Upper lobe of left lung (tissue), 6 donors: Measurements from ENCODE around the gene ADSS1. TPM values are rescaled to one million over a fixed set of nuclear protein-coding genes. Genes with fewer than 3 reads are reported as not detected.

ENCODE experiments used
- ATAC-seq, 2 donors: fragments of 200-7000 bp; cut with Tn5 transposase; one replicate each; pipeline ENCODE4 v1.9.1; 2022; ENCODE audit warnings: mild to moderate bottlenecking in 2 of 2, moderate library complexity in 2 of 2; ENCODE audit not compliant: low FRiP score in 2 of 2
- DNase-seq, 2 donors: peaks; one replicate each; pipeline ENCODE4 v3.0.0-alpha.2; 2019 to 2020
- H3K27ac ChIP-seq, 4 donors: fragments of 200-600 bp; sonication (generic); one replicate each; pipeline ENCODE4 v1.5.1; 2016 to 2019
- H3K27me3 ChIP-seq, 4 donors: fragments of 200-600 bp; sonication (generic); one replicate each; pipeline ENCODE4 v1.5.1; 2017 to 2019
- H3K36me3 ChIP-seq, 4 donors: fragments of 200-600 bp; sonication (generic); one replicate each; pipeline ENCODE4 v1.5.1; 2016 to 2019
- H3K4me1 ChIP-seq, 4 donors: fragments of 200-600 bp; sonication (generic); one replicate each; pipeline ENCODE4 v1.5.1; 2018 to 2019
- H3K4me3 ChIP-seq, 4 donors: fragments of 200-600 bp; sonication (generic); one replicate each; pipeline ENCODE4 v1.5.1; 2017 to 2019; ENCODE audit warnings: mild to moderate bottlenecking in 2 of 4, moderate library complexity in 1 of 4
- H3K9me3 ChIP-seq, 4 donors: fragments of 200-600 bp; sonication (generic); one replicate each; pipeline ENCODE4 v1.5.1; 2018 to 2019
- EP300 ChIP-seq, 4 donors: sonication (generic); formaldehyde crosslinking; IDR thresholded peaks; one replicate each; pipeline ENCODE4 v1.5.1; 2017; ENCODE audit warnings: antibody characterized with exemption in 4 of 4, control low read depth in 2 of 4
- POLR2A ChIP-seq, 4 donors: fragments of 450-650 bp; IDR thresholded peaks; one replicate each; pipeline ENCODE4 v1.5.1; 2016 to 2017; ENCODE audit warnings: antibody characterized with exemption in 4 of 4, mild to moderate bottlenecking in 2 of 4
- POLR2AphosphoS5 ChIP-seq, 2 donors: sonication (generic); formaldehyde crosslinking; IDR thresholded peaks; one replicate each; pipeline ENCODE4 v1.5.1; 2017; ENCODE audit warnings: antibody characterized with exemption in 2 of 2
- WGBS, 2 donors: methylation state at CpG; one replicate each; pipeline ENCODE4 v1.1.5; 2017 to 2018; 5-methylcytosine and 5-hydroxymethylcytosine counted together
- total RNA-seq, 6 donors: library from RNA; depleted of rRNA in 4 of 6; stranded (reverse); fragments of >200 nt in 4 of 6; gene quantifications; one replicate each; pipeline versions ENCODE4 v1.1.0 to v1.2.1, GENCODE V29; 2016 to 2021
- TF ChIP-seq, protein P1 (sequence below), 6 experiments: fragments of 450-650 bp in 4 of 6; fragments of 200-600 bp in 2 of 6; sonication (generic) in 2 of 6; IDR thresholded peaks; one replicate each; pipeline ENCODE4 v1.5.1; 2016 to 2019; ENCODE audit warnings: antibody characterized with exemption in 6 of 6
- donor health status: DM: no; HTN: no; CAD: no; lungs with moderate emphysema.
- donor health status: DM: no; HTN: yes; CAD: no; lungs with severe emphysema.

Gene ADSS1
- total RNA-seq, 6 donors from 2014 or later: 4.9 to 34.6 (median 6.2) TPM

DNA sequence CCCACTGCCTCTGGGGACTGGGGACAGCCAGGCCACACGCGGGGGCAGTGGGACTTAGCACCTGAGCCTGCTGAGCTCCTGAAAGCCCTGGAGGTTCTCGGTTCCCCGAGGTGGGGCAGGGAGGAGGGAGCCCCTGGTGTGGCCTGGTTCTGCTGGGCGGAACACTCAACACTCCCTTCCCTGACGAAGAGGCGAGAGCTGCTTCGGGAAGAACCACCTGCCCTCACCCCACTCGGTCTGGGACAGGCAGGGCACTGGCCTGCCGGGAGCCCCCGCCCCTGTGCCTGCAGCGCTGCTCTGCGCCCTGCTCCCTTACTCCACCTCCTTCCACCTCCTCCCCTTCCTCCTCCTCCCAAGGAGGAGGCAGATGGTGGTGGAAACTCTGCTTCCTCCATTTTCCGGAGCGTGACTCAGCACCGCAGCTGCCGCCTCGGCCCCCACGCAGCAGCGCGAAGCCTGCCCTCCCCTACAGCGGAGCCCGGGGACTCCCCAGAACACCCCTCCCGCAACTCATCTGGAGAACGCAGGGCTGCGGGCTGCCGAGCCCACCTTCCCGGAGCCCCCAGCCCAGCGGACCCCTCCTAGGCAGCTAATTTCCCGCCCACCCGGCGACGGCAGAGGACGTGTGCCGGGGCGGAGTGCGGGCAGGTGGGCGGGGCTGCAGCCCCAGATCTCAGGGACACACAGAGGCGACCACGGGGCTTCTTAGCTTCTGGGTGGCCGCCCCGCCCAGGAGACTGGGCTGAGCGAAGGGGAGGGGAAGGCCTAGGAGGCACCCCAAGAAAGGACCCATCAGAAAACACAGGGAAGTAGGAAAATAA is 46.3 kb upstream of the ADSS1 start:
- DNase-seq: peak; percentile 82 to 93
- 0% methylated on average over 33 to 35 of the region's 43 CpGs for WGBS, 2 donors

DNA sequence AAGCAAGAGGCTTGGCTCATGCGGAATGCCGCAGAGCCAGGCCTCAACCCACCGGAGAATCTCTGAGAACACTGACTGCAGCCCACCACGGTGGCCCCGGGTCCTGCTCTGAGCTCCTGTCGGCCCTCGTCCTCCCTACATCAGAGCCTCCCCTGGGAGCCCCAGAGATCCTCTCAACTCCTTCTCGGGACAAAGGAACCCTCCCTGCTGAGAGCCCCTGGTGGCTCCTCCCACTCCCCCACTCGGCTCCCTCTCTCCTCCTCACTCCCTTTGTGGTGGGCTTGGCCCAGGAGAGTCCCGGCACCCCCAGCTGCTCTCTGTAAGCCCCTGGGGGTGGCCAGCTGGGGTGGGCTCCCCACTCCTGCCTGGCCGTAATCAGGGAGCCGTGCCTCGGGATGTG is 45.7 kb upstream of the ADSS1 start:
- ATAC-seq: peak in 1 of 2 donors; percentile 1
- TF ChIP-seq, protein P1, sequence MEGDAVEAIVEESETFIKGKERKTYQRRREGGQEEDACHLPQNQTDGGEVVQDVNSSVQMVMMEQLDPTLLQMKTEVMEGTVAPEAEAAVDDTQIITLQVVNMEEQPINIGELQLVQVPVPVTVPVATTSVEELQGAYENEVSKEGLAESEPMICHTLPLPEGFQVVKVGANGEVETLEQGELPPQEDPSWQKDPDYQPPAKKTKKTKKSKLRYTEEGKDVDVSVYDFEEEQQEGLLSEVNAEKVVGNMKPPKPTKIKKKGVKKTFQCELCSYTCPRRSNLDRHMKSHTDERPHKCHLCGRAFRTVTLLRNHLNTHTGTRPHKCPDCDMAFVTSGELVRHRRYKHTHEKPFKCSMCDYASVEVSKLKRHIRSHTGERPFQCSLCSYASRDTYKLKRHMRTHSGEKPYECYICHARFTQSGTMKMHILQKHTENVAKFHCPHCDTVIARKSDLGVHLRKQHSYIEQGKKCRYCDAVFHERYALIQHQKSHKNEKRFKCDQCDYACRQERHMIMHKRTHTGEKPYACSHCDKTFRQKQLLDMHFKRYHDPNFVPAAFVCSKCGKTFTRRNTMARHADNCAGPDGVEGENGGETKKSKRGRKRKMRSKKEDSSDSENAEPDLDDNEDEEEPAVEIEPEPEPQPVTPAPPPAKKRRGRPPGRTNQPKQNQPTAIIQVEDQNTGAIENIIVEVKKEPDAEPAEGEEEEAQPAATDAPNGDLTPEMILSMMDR (IDR thresholded peaks at IDR 0.05): no peak
- TF ChIP-seq POLR2A (IDR thresholded peaks at IDR 0.05): no peak
- no peak for TF ChIP-seq EP300 (IDR thresholded peaks at IDR 0.05)
- no peak for TF ChIP-seq POLR2AphosphoS5 (IDR thresholded peaks at IDR 0.05)
- WGBS, 2 donors: 20 to 21% methylated on average over 13 of the region's 13 CpGs

More for the DNA sequence above, 46.3 kb upstream of the ADSS1 start:
- no peaks in the 10 kb centered on the region for H3K36me3 ChIP-seq
- H3K4me1 ChIP-seq: peaks cover 53 to 57% (median 56%) of the 10 kb centered on the region in 4 donors
- H3K27ac ChIP-seq: peak overlapping the region; percentile 80 to 93 (median 91)
- peak; percentile 87 to 91 for ATAC-seq
- peak overlapping the region; percentile 25 to 65 (median 52) for H3K4me3 ChIP-seq
- peak in 3 of 4 donors; percentile 62 to 81 (median 68) for TF ChIP-seq POLR2A (IDR thresholded peaks at IDR 0.05)
- TF ChIP-seq POLR2AphosphoS5 (IDR thresholded peaks at IDR 0.05): peak; percentile 54 to 91
- TF ChIP-seq, protein P1 (IDR thresholded peaks at IDR 0.05): peak in 2 of 6 experiments; percentile 4 to 6
- peak in 1 of 4 donors; percentile 59 for TF ChIP-seq EP300 (IDR thresholded peaks at IDR 0.05)
- no peaks in the 10 kb centered on the region for H3K27me3 ChIP-seq
- H3K9me3 ChIP-seq: no peaks in the 10 kb centered on the region

DNA sequence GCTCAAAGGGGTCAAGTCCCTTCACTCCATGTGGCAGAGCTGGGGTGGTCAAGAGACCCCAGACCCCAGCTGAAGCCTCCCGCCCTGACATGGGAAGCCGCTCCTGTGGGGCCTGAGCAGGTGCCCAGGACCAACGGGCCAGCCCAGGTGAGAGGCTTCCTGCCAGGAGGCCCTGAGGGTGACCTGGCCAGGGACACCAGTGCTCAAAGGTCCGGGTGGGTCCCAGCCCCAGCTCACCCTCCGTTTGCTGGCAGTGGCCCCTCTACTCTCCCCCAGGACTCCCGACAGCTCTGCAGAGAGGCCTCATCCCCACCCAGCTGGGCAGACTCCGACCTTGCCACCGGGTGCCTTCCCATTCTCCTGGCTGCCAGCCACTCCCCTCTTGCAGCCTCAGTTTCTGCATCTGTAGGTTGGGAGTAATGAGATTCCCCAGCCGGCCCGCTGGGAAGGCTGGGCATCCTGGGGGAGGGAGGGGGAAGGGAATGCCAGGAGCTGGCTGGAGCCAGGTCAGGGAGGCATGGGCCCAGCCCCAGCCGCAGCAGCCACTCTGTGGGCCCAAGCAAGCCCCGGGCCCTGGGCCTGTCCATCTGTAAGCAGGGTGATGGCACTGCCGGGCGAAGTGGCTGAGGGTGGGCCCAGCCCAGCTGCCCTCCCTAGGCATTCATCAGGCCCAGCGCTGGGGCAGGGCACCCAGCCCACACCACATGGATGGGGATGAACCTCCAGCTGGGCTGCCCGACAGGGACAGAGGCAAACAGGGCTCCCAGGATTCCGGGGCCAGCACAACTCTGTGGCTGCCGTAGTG is 44.9 kb upstream of the ADSS1 start:
- 54 to 87% methylated on average over 4 to 13 of the region's 18 CpGs for WGBS, 2 donors
- Histone ChIP-seq H3K36me3 (no peaks in the 10 kb centered on the region), H3K9me3 (no peaks in the 10 kb centered on the region), H3K27ac (peak overlapping the region; percentile 80 to 93 (median 91)), H3K4me1 (peaks cover 53 to 59% (median 57%) of the 10 kb centered on the region in 4 donors), H3K27me3 (no peaks in the 10 kb centered on the region), H3K4me3 (no peak overlapping the region)
- TF ChIP-seq EP300 (IDR thresholded peaks at IDR 0.05): no peak
- TF ChIP-seq POLR2AphosphoS5 (IDR thresholded peaks at IDR 0.05): no peak
- TF ChIP-seq, protein P1 (IDR thresholded peaks at IDR 0.05): no peak
- no peak for TF ChIP-seq POLR2A (IDR thresholded peaks at IDR 0.05)
- no peak for ATAC-seq
- peak in 1 of 2 donors; percentile 57 for DNase-seq

More for the DNA sequence above, 45.7 kb upstream of the ADSS1 start:
- H3K27ac ChIP-seq: peak overlapping the region; percentile 80 to 93 (median 91)
- H3K9me3 ChIP-seq: no peaks in the 10 kb centered on the region
- no peak for DNase-seq
- H3K4me1 ChIP-seq: peaks cover 53 to 59% (median 57%) of the 10 kb centered on the region in 4 donors
- no peaks in the 10 kb centered on the region for H3K27me3 ChIP-seq
- H3K36me3 ChIP-seq: no peaks in the 10 kb centered on the region
- peak overlapping the region; percentile 25 to 65 (median 52) for H3K4me3 ChIP-seq

DNA sequence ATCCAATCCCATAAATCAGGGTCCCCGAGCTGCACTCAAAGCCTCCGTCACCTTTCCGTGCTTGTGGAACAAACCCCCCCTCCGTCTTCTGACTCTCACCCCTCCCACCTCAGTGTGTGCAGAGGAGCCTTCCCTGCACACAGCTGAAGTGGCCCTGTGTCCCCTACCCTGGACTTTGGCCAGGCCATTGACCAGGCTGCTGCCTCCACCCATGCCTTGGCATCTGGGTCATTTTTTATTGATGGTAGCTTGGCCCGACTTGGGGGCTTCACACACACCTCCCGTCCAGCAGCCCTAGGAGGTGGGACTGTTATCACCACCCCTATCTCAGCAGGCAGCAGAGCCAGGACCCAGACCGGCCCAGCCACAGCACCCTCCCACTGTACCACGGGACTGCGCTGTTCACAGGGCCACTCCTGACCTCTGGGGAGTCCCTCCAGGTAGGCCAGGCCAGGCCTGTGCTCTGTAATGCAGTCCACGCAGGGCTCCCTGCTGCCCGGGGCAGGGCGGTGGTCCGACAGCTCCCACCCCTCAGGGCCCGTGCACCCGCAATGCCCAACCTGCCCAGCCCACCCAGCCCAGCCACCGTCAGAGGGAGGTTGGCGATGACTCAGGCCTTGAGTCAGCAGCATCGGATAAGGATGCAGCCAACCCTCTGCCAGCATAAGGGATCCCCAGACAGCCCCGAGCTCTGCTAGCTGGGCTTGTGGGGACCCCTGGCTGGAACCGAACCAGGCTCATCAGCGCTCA is 43.8 kb upstream of the ADSS1 start:
- ATAC-seq (peak in 1 of 2 donors; percentile 23), DNase-seq (peak in 1 of 2 donors; percentile 79)
- Histone ChIP-seq H3K4me1 (peaks cover 53 to 59% (median 57%) of the 10 kb centered on the region in 4 donors), H3K36me3 (no peaks in the 10 kb centered on the region), H3K27me3 (no peaks in the 10 kb centered on the region), H3K27ac (peak overlapping the region; percentile 75 to 93 (median 82)), H3K9me3 (no peaks in the 10 kb centered on the region), H3K4me3 (no peak overlapping the region)
- 72 to 76% methylated on average over 7 to 18 of the region's 21 CpGs for WGBS, 2 donors
- TF ChIP-seq POLR2A (IDR thresholded peaks at IDR 0.05) (no peak), POLR2AphosphoS5 (IDR thresholded peaks at IDR 0.05) (no peak), EP300 (IDR thresholded peaks at IDR 0.05) (no peak)
- TF ChIP-seq, protein P1 (IDR thresholded peaks at IDR 0.05): no peak
